Lung (tissue), 12 donors: Measurements from ENCODE around the gene LAMA3. TPM values are rescaled to one million over a fixed set of nuclear protein-coding genes. Genes with fewer than 3 reads are reported as not detected.

Source experiments
- ATAC-seq: fragments of 200-7000 bp; cut with Tn5 transposase; one replicate; pipeline ENCODE4 v1.9.1; 2020; ENCODE audit warnings: moderate number of reproducible peaks; ENCODE audit not compliant: insufficient read depth, low FRiP score
- DNase-seq, 3 donors: peaks; one replicate each; pipeline ENCODE4 v3.0.0-alpha.2; 2013 to 2017
- H3K27ac ChIP-seq, 2 donors: one replicate each; pipeline ENCODE4 v1.5.1; 2013; ENCODE audit warnings: mild to moderate bottlenecking in 2 of 2, moderate library complexity in 2 of 2, control low read depth in 1 of 2, inconsistent platforms in 1 of 2, low read depth in 1 of 2, low read length in 1 of 2
- H3K27me3 ChIP-seq, 3 donors: one replicate each; pipeline ENCODE4 v1.5.1; 2013; ENCODE audit warnings: low read length in 2 of 3; ENCODE audit not compliant: control insufficient read depth in 3 of 3, insufficient read depth in 3 of 3
- H3K36me3 ChIP-seq, 4 donors: one replicate each; pipeline ENCODE4 v1.5.1; 2013; ENCODE audit warnings: low read length in 4 of 4, mild to moderate bottlenecking in 1 of 4, moderate library complexity in 1 of 4; ENCODE audit not compliant: control insufficient read depth in 4 of 4, insufficient read depth in 4 of 4
- H3K4me1 ChIP-seq, 5 donors: one replicate each; pipeline ENCODE4 v1.5.1; 2013; ENCODE audit warnings: low read length in 5 of 5, mild to moderate bottlenecking in 2 of 5, moderate library complexity in 1 of 5; ENCODE audit not compliant: control insufficient read depth in 5 of 5, insufficient read depth in 5 of 5
- H3K4me3 ChIP-seq: one replicate; pipeline ENCODE4 v1.5.1; 2013; ENCODE audit warnings: mild to moderate bottlenecking, control low read depth, moderate library complexity
- H3K9ac ChIP-seq, 2 donors: one replicate each; pipeline ENCODE4 v1.5.1; 2013; ENCODE audit warnings: low read length in 2 of 2, control low read depth in 1 of 2; ENCODE audit not compliant: insufficient read depth in 1 of 2
- H3K9me3 ChIP-seq, 4 donors: one replicate each; pipeline ENCODE4 v1.5.1; 2013; ENCODE audit warnings: low read length in 3 of 4, mild to moderate bottlenecking in 1 of 4, moderate library complexity in 1 of 4; ENCODE audit not compliant: control insufficient read depth in 4 of 4, insufficient read depth in 3 of 4
- WGBS, 2 donors: extraction: QIAGEN DNeasy Blood & Tissue Kit; methylation state at CpG; one replicate each; pipeline ENCODE4 v1.1.7; 2013; 5-methylcytosine and 5-hydroxymethylcytosine counted together
- polyA plus RNA-seq, 2 donors: library from polyadenylated mRNA; stranded (reverse); fragments of 200-250 nt; gene quantifications; one replicate each; pipeline ENCODE4 v1.2.1, GENCODE V29; 2013
- total RNA-seq, 2 donors: library from RNA; depleted of rRNA in 1 of 2; stranded (reverse); fragments of >200 nt in 1 of 2; gene quantifications; one replicate each; pipeline ENCODE4 v1.2.1, GENCODE V29; 2014 to 2021
- TF ChIP-seq, protein P1 (sequence below): IDR thresholded peaks from 2 replicates; pipeline ENCODE4 v1.5.1; 2012; ENCODE audit warnings: mild to moderate bottlenecking; ENCODE audit errors: control extremely low read depth, extremely low read depth
- donor health status: control.
- donor health status: control.
- donor health status: Bipolar disorder and iron deficiency.
- donor health status: healthy.
- donor health status: DM: yes; HTN: yes; CAD: no.

The LAMA3 gene
- total and polyA plus RNA-seq, 4 donors = 14.1 to 110 (median 51.9) TPM

DNA sequence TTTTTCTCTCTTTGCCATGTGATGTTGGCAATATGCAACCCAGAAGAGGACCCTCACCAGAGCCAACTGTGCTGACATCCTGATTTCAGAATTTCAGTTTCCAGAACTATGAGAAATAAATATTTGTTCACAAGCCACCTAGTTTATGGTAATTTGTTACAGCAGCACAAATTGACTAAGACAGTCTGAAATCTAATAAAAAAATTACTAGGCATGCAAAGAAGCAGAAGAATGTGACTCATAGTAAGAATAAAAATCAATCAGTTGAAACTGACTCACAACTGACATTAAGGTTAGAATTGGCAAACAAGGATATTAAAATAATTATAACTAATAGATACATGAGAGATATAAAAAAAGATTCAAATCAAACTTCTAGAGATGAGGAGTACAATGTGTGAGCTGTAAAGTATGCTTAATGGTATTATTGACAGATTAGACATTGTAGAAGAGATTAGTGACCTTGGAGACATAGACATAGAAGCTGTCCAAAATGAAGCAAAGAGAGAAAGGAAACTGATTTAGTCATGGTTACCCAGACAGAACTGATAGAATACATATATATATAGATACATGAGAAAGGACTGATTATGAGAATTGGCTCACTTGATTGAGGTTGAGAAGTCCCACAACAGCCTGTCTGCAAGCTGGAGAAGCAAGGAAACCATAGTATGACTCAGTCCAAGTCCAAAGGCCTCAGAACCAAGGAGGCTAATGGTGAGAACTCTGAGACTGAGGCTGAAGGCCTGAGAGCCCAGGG is 297.5 kb downstream of the LAMA3 start:
- Histone ChIP-seq H3K36me3 (no peaks in the 10 kb centered on the region), H3K9me3 (no peaks in the 10 kb centered on the region), H3K27ac (no peak overlapping the region), H3K9ac (no peak overlapping the region), H3K4me1 (peaks cover 0 to 23% (median 8%) of the 10 kb centered on the region in 5 donors), H3K27me3 (no peaks in the 10 kb centered on the region), H3K4me3 (no peak overlapping the region)
- DNase-seq = no peak
- no peak for ATAC-seq
- TF ChIP-seq, protein P1, sequence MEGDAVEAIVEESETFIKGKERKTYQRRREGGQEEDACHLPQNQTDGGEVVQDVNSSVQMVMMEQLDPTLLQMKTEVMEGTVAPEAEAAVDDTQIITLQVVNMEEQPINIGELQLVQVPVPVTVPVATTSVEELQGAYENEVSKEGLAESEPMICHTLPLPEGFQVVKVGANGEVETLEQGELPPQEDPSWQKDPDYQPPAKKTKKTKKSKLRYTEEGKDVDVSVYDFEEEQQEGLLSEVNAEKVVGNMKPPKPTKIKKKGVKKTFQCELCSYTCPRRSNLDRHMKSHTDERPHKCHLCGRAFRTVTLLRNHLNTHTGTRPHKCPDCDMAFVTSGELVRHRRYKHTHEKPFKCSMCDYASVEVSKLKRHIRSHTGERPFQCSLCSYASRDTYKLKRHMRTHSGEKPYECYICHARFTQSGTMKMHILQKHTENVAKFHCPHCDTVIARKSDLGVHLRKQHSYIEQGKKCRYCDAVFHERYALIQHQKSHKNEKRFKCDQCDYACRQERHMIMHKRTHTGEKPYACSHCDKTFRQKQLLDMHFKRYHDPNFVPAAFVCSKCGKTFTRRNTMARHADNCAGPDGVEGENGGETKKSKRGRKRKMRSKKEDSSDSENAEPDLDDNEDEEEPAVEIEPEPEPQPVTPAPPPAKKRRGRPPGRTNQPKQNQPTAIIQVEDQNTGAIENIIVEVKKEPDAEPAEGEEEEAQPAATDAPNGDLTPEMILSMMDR = no peak

DNA sequence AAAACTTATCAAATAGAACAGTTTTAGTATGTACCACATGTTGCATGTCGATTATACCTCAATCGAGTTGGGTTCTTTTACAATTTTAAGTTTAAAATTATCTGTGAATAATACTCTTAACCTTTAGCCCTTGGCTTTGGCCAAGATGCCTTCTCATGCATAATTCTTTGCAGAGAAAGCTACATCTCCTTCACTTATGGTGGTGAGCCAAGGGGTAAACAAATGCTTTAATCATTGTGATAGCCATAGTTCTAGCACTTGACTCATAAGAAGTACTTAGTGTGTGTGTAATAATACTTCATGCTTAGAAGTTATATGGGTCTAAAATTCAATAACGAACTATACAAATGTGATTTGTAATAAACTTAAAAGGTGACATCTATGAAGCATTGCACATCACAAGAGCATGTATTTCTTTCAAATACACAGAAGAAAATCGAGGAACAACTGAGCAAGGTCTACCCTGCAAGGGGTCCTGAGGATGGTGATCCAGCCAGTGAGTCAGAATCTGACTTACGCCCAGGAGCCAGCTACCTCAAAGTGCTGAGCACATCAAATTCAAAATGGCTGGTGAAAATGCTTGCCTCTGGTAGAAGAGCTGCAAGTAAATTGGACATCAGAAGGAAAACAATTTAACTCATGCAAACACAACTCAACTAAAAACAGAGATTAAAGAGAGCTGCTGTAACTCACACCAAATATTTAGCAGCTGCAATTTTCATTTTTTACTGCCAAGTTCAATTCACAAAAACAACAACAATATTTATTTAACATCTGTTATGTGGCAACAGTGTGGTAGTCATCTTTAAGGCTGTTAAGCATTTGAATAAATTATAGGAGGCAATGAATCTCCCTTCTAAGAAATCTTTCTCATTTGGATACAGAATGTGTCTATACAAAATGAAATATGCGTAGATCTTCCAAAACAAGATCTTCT is 301.5 kb downstream of the LAMA3 start:
- H3K27me3 ChIP-seq = no peaks in the 10 kb centered on the region

DNA sequence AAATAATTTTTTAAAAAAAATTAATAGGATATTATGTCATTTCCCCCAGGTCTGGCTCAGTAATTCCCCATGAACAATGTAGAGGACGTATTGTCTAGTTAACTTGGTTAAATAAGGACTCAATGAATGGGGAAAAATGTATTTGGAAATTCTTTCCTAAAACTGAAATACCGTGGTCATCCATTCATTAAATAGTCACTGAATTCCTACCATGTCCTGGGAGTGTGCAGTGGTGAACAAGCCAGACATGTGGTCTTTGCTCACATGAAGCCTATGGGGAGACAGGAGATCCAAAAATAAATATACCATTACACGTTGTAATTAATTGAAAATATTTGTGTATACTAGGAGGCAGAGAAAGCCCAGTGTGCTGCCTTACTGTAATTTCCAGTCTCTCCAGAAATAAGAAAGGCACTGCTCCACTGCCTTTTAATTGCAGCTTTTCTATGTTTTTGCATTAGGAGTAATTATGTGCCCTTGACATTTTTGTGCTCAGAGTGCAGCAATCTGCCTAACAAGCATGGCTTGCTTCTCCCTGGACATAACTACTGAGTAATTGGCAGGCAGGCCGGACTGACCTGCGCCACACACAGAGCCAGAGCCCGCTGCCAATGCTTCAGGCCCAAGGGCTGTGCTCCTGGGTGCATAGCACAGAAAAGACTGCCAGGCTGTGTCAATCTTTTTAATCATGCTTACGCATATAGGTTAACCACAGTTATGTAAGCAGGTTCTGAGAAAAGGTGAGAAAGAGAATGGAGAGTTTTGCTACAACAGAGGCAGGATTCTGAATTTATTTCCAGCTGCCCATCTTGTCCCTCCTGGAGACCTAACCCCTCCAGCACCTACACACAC is 303.1 kb downstream of the LAMA3 start:
- Histone ChIP-seq H3K4me1 (peaks cover 0 to 34% (median 5%) of the 10 kb centered on the region in 5 donors), H3K27me3 (no peaks in the 10 kb centered on the region), H3K27ac (no peak overlapping the region), H3K4me3 (no peak overlapping the region), H3K9me3 (no peaks in the 10 kb centered on the region), H3K9ac (no peak overlapping the region), H3K36me3 (no peaks in the 10 kb centered on the region)
- peak; percentile 34 for ATAC-seq
- DNase-seq = peak in 2 of 3 donors; percentile 29 to 52
- TF ChIP-seq, protein P1 = no peak
- 51 to 72% methylated on average over 7 of the region's 7 CpGs for WGBS, 2 donors

More for the DNA sequence above, 301.5 kb downstream of the LAMA3 start:
- no peak overlapping the region for H3K27ac ChIP-seq
- TF ChIP-seq, protein P1 = no peak
- no peaks in the 10 kb centered on the region for H3K9me3 ChIP-seq
- H3K36me3 ChIP-seq = no peaks in the 10 kb centered on the region
- H3K4me3 ChIP-seq = no peak overlapping the region
- H3K9ac ChIP-seq = no peak overlapping the region
- 73 to 80% methylated on average over 6 of the region's 6 CpGs for WGBS, 2 donors
- ATAC-seq (no peak), DNase-seq (peak in 1 of 3 donors; percentile 25)
- H3K4me1 ChIP-seq = peaks cover 0 to 34% (median 5%) of the 10 kb centered on the region in 5 donors
